Epidermal melanocyte (primary cell): ENCODE results near the gene KRTAP1-4.
"Not testable (repeated sequence)": the region's sequence is repeated elsewhere in the genome, so short reads cannot be mapped to it uniquely, and the experiment has no call there.

Source experiments
- DNase-seq: peaks from one replicate; pipeline ENCODE4 v3.0.0; 2011; ENCODE audit warnings: low spot score; ENCODE audit not compliant: insufficient read length

Gene KRTAP1-4

DNA sequence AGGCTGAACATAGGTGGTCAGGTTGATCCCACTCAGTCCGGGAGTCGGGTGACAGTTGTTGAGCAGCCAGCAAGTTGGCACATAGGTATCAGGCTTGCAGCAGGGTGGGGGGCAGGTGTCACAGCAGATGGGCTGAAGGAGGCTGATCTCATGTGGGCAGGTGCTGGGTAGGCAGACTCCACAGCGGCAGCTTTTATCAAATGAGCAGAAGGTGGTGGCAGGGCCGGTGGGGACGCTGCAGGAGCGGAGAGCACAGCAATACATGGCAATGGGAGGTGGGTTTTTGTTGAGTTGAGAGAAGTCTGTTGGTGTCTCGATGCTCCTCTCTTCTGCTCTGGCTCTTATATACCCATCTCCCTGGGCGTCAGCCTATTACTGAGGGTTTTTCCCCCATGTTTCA lies 21.2 kb downstream of the KRTAP1-4 start, which contains the start of gene KRTAP3-1:
KRTAP3-1 (minus strand) TSS at position 318 of the 400 bp plus-strand sequence; CDS start at position 264, 54 bp downstream.
- no peak for DNase-seq

DNA sequence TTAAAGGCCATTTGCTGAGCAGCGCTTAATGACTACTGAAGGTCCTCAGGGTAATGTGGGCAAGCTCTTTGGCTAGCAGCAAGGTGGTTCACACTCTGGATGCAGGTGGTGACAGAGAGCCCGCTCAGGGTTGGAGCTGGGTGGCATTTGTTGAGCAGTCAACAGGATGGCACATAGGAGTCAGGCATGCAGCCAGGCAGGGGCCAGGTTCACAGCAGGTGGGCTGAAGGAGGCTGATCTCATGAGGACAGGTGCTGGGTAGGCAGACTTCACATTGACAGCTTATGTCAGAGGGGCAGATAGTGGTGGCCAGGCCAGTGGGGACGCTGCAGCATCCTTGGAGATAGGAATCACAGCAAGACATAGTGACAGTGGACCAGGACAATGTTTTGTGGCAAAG lies 25.6 kb downstream of the KRTAP1-4 start:
- no peak for DNase-seq

DNA sequence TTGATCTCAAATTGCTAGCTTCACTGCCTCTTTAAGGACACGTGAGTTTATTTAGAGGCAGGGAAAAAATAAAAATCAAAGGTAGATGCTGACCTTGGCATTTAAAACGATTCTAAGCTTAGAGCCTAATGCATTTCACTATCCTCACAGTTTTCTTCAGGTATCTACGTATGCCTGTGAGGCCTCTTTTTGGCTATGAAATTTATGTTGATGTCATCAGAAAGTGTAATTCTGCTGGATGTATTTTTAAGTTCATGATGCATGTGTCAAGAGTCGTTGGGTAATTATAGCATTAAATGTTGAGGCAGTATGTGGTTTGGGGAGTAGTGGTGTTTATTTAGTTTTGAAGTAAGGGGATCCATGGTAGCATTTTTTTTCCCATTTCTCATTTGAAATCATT lies 26.1 kb downstream of the KRTAP1-4 start:
- DNase-seq, result no peak

DNA sequence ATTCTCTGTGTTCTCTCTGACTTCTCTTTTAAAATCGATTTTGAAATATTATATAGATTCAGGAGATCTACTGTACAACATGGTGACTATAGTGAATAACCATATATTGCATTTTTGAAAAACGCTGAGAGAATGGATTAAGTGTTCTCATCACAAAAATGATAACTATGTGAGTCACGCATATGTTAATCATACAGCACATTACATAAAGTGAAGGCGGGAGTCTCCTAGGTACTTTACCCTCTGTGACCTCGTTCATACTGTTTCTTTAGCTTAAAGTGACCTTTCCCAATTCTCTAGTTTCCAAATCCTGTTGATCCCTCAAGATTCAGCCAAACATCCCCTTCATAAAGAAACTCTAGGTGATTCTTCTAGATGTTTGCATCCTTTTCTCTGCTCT lies 27.2 kb downstream of the KRTAP1-4 start:
- no peak for DNase-seq

DNA sequence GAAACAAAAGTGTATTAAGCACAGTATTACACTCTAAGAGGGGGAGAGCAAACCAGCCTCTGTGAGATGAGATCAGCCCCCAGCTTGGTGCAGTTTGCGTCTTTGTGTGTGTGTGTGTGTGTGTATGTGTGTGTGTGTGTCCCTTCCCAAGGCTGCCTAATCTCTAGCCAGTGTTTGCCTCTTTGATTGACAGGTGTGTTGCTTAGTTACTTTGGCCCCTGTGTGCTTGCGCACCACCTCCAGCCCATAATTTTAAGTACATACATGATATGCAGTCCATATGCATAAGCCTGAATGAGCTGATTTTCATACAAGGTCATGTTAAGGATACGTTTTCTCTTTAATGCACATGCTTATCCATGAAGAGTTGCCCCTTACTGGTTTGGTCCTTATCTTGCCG lies 28.2 kb downstream of the KRTAP1-4 start:
- no peak for DNase-seq

DNA sequence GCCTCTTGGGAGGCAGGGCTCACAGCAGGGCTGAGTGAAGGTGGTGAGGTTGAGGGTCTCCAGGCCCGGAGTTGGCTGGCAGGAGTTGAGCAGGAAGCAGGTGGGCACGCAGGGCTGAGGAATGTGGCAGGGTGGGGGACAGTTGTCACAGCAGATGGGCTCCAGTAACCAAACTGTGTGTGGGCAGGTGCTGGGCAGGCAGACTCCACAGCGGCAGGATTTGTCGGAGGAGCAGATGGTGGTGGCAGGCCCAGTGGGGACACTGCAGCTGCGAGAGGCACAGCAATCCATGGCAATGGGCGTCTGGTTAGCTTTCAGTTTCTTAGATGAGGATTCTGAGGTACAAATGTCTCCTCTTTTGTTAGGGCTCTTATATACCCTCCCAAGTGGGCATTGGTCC lies 30.4 kb downstream of the KRTAP1-4 start, which contains the start of gene KRTAP3-2:
KRTAP3-2 (minus strand) TSS at position 344 of the 400 bp plus-strand sequence; CDS start at position 291, 53 bp downstream.
- DNase-seq, result not testable (repeated sequence)

DNA sequence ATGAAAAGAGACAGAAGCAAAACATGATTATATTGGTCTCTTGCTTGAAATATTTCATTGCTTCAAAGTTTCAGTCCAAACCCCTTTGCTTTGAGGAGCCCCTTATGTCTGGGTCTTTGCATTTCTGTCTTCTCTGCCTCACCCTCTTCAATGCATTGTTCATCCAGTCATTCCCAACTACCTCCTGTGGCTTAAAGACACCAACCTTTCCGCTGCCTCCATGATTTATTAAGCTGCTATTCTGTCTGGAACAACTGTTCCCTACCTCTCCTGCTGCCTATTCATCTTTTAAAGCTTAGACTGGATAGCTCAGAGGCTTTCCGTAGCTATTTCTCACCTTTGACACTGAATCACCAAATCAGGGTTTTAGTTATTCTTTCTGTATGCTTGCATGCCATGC lies 32.6 kb downstream of the KRTAP1-4 start:
- DNase-seq, result no peak

DNA sequence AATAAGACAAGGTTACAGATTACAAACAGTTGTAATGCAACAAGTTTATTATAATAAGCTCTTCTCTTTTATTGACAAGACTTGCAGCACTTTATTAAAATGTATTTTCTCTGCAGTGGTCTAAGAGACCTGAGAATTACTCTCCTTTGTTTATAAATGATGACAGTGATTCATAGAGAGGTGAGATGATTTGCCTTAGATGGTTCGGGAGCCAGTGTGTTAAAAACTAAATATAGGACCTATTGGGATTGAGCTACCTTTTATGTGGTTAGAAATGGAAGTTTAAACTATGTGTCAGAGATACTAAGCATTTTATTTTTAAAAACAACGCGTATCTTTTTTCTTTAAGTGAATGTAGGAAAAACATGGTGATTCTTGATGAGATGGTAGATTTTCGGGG lies 33.2 kb downstream of the KRTAP1-4 start:
- DNase-seq, result no peak

DNA sequence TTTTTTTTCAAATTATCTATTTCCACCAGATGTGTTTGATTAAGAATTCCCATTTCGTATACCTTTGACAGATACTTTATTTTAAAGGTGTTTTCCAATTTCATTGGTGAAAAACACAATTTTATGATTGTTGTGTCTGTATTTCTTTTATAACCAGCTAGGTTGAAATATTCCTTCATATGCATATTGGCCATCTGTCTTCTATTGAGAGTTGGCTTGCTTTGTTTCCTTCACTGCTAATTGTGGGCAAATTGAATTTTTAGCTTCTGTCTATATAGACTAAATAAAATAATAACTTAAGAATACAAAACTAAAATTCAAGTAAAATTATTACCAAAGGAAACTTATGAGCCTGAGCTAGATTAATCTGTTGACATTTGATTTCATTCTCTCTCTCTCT lies 34.9 kb downstream of the KRTAP1-4 start:
- DNase-seq, result no peak

DNA sequence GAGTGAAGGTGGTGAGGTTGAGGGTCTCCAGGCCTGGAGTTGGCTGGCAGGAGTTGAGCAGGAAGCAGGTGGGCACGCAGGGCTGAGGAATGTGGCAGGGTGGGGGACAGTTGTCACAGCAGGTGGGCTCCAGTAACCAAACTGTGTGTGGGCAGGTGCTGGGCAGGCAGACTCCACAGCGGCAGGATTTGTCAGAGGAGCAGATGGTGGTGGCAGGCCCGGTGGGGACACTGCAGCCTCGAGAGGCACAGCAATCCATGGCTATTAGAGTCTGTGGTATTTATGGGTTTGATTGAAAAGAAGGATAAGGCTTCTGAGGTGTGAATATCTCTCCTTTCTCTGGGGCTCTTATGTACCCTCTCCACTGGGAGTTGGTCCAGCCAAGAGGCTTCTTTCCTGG lies 36.2 kb downstream of the KRTAP1-4 start, which contains the start of gene KRTAP3-3:
KRTAP3-3 (minus strand) TSS at position 326 of the 400 bp plus-strand sequence; CDS start at position 259, 67 bp downstream.
- no peak for DNase-seq

DNA sequence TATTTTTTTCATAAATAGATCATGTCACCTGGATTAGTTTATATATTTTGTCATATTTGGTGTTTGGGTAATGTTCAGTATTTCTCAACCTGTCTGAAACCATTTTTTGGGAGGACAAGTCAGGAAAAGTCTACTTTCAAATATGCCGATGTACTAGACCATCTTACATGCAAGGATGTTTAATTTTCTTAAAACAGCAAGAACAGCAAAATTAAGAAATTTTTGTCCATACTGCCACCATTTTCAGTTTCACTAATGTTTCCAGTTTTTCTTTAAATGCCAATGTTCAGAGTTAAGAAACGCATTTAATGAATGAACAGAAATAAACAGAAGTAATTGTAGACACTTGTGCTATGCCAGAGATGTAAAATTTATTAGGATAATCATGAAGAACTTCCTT lies 36.9 kb downstream of the KRTAP1-4 start:
- no peak for DNase-seq

DNA sequence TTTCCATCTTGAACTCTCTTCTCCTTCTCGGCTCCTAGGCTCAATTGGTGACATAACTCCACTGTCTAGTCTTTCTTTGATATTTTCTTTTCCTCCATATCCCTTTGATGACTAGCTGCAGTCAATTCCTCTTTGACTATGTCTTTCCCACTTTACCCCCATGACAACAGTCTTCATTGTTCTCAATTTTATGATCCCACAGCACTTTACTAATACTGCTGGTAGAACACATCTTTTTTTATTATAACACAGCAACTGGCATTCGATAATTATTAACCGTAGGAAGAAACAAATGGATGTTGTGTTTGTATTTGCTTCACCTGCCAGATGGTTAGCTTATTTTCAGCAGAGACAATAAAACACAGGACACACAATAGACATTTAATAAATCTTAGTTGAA lies 37.3 kb downstream of the KRTAP1-4 start:
- no peak for DNase-seq

DNA sequence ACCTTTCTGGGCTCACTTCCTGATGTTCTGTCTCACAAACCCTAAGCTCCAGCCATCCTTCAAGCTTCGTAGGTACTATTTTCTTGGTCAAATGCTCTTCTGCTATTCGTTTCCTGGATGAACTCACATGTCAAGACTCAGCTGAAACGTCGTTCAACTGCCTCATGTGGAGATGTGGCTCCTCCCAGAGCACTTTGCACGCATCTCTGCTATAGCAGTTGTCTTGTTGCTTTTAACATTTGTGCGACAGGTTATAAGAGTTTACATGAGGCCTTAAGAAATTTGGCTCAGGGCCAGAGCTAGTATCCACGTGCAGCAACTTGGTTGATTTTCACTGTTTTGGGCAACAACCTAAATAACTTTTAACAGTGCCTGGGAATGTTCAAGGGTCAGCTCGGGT lies 43.1 kb downstream of the KRTAP1-4 start:
- DNase-seq, result no peak

DNA sequence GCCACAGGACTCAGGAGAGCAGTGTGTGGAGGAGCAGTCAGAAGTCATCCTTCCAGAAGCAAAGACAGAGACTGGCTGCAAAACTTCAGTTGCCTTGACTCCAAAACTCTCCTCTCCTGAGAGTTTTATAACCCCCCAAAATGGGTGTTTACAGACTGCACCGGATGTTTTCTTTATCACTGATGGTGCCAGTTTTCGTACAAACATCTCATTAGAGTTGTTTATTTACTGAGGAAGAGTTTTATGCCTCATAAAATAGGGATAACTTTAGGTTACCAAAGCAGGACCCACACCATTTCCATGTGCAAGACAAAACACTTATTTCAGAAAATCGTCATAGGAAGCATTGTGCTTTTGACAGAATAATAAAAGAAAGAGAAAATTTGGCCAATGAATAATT lies 45.8 kb downstream of the KRTAP1-4 start, which contains the start of gene KRT40:
KRT40 (minus strand) TSS at position 101 of the 400 bp plus-strand sequence; CDS start at position 48, 53 bp downstream.
- no peak for DNase-seq

DNA sequence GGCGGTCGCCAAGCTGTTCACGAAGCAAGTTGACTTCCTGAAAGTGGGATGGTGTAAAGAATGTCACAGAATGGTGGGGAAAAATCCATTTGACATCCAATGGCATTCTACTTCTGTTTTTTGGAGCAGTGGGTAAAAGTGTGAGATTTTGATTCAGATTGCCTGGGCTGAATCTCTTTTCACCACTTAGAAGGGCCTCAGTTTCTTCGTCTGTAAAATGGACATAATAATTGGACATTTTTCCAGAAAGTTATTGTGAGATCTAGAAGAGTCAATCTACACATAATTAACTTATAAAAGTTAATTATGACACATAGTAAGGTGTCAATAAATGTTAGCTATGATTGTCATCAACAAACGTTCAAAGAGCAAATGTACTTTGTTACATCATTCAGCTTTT lies 48.9 kb downstream of the KRTAP1-4 start:
- no peak for DNase-seq

DNA sequence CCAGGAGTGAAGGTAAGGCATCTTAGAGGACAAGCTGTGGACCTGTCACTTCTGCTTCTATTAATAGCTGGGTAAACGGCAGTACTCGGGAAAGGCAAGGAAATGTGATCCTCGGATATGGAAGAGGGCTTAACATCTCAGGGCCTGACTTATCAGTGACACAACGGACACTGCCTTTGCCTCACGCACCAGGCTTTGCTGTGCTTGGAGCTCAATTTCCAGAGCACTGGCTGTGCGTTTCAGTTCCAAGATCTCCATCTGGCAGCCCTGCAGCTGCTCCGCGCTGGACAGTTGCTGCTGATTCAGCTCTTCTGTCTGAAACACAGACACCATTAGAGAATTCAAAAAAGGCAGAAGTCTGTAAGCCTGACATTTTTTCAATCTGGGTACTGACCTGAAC lies 49.4 kb downstream of the KRTAP1-4 start:
- no peak for DNase-seq

DNA sequence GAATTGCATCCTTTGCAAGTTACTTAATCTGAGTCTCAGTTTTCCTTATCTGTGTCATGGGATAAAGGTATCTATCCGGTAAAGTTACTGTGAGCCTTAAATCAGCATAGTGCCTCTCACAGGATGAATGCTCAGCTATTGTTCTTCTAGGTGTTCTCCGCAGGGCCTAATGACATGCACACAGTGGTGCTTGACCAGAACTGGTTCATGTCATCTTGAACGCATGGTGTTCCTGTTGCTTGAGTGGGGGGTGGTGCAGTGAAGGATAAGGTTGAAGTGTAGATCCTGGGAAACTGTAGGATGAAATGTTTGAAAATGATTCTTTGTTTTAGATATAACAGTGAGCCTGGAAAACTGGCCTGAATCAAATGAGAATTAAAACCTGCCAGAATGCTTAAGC lies 49.9 kb downstream of the KRTAP1-4 start:
- DNase-seq, result no peak
